GM23338 (cell line): ENCODE results near the gene LEKR1. TPM values are rescaled to one million over a fixed set of nuclear protein-coding genes. Genes with fewer than 3 reads are reported as not detected.

Experiments
- ATAC-seq: fragments of 200-7000 bp; cut with Tn5 transposase; 3 replicates; pipeline ENCODE4 v1.9.1; 2020
- DNase-seq: peaks from one replicate; pipeline ENCODE4 v3.0.0-alpha.2; 2015; ENCODE audit warnings: low spot score
- H2AFZ ChIP-seq: fragments of 200-600 bp; sonication (generic); 2 replicates; pipeline ENCODE4 v1.8.0; 2016; ENCODE audit warnings: antibody characterized with exemption, mild to moderate bottlenecking, moderate library complexity
- H3F3A ChIP-seq: fragments of 200-600 bp; sonication (generic); replicated peaks from 2 replicates; pipeline ENCODE4 v1.8.0; 2017; ENCODE audit warnings: antibody characterized with exemption, mixed run types, low read depth
- H3K27ac ChIP-seq: fragments of 200-600 bp; sonication (generic); 2 replicates; pipeline ENCODE4 v1.6.1; 2016; ENCODE audit warnings: low read depth
- H3K27me3 ChIP-seq: fragments of 200-600 bp; sonication (generic); 2 replicates; pipeline ENCODE4 v1.8.0; 2016; ENCODE audit warnings: mild to moderate bottlenecking, mixed run types, moderate library complexity; ENCODE audit not compliant: insufficient read depth
- H3K36me3 ChIP-seq: fragments of 200-600 bp; sonication (generic); 2 replicates; pipeline ENCODE4 v1.8.0; 2016; ENCODE audit warnings: mild to moderate bottlenecking; ENCODE audit not compliant: insufficient read depth
- H3K4me1 ChIP-seq: fragments of 200-600 bp; sonication (generic); 2 replicates; pipeline ENCODE4 v1.8.0; 2016; ENCODE audit warnings: mild to moderate bottlenecking, moderate library complexity; ENCODE audit not compliant: insufficient read depth
- H3K4me2 ChIP-seq: fragments of 200-600 bp; sonication (generic); 2 replicates; pipeline ENCODE4 v1.7.1; 2017; ENCODE audit warnings: mixed run types
- H3K4me3 ChIP-seq: fragments of 200-600 bp; sonication (generic); 2 replicates; pipeline ENCODE4 v1.6.1; 2016; ENCODE audit warnings: mixed run types
- H3K79me2 ChIP-seq: fragments of 200-600 bp; sonication (generic); replicated peaks from 2 replicates; pipeline ENCODE4 v1.8.0; 2017; ENCODE audit warnings: mild to moderate bottlenecking; ENCODE audit not compliant: insufficient read depth
- H3K9me2 ChIP-seq: fragments of 200-600 bp; sonication (generic); 2 replicates; pipeline ENCODE4 v1.8.0; 2017; ENCODE audit not compliant: insufficient read depth
- H4K20me1 ChIP-seq: fragments of 200-600 bp; sonication (generic); replicated peaks from 2 replicates; pipeline ENCODE4 v1.8.0; 2017; ENCODE audit warnings: mild to moderate bottlenecking; ENCODE audit not compliant: insufficient read depth
- H3K27ac Mint-ChIP-seq: 2 replicates; pipeline ENCODE4 v1.8.0; 2020; ENCODE audit warnings: inconsistent platforms, mild to moderate bottlenecking, moderate library complexity, mixed read lengths
- H3K27me3 Mint-ChIP-seq: 3 replicates; pipeline ENCODE4 v1.8.0; 2022; ENCODE audit warnings: low read depth, mild to moderate bottlenecking, moderate library complexity, mixed read lengths, inconsistent platforms; ENCODE audit not compliant: insufficient read depth, poor library complexity
- H3K36me3 Mint-ChIP-seq: 3 replicates; pipeline ENCODE4 v1.8.0; 2021; ENCODE audit warnings: low read depth, mild to moderate bottlenecking, inconsistent platforms, moderate library complexity, mixed read lengths
- H3K4me1 Mint-ChIP-seq: 3 replicates; pipeline ENCODE4 v1.8.0; 2020; ENCODE audit warnings: mild to moderate bottlenecking, inconsistent platforms, mixed read lengths
- H3K4me3 Mint-ChIP-seq: 3 replicates; pipeline ENCODE4 v1.8.0; 2021; ENCODE audit warnings: moderate library complexity, mild to moderate bottlenecking, inconsistent platforms, mixed read lengths
- H3K9me3 Mint-ChIP-seq: 3 replicates; pipeline ENCODE4 v1.8.0; 2020; ENCODE audit warnings: moderate library complexity, mild to moderate bottlenecking, inconsistent platforms, mixed read lengths
- CREB1 ChIP-seq: fragments of 250-450 bp; sonication (Bioruptor Pico); IDR thresholded peaks from 2 replicates; pipeline ENCODE4 v1.5.0; 2020; ENCODE audit warnings: low read depth, mild to moderate bottlenecking, moderate library complexity
- EZH2 ChIP-seq: fragments of 200-600 bp; sonication (generic); IDR thresholded peaks from one replicate; pipeline ENCODE4 v1.8.0; 2017; ENCODE audit warnings: antibody characterized with exemption, mild to moderate bottlenecking, low read depth; ENCODE audit not compliant: unreplicated experiment
- EZH2phosphoT487 ChIP-seq: fragments of 200-600 bp; sonication (generic); IDR thresholded peaks from one replicate; pipeline ENCODE4 v1.8.1; 2018; ENCODE audit warnings: antibody characterized with exemption; ENCODE audit not compliant: unreplicated experiment
- JUNB ChIP-seq: IDR thresholded peaks from one replicate; pipeline ENCODE4 v1.6.1; 2016; ENCODE audit warnings: antibody characterized with exemption; ENCODE audit not compliant: unreplicated experiment
- STAT1 ChIP-seq: IDR thresholded peaks from one replicate; pipeline ENCODE4 v1.6.1; 2016; ENCODE audit warnings: antibody characterized with exemption; ENCODE audit not compliant: unreplicated experiment
- polyA plus RNA-seq: library from polyadenylated mRNA; unstranded; fragments of >200 nt; fragmentation: Nextera tagmentation; extraction: Ambion mirVana; gene quantifications from 2 replicates; pipeline ENCODE4 v1.2.1, GENCODE V29; 2016
- total RNA-seq: library from RNA; depleted of rRNA; stranded (reverse); fragments of >200 nt; shearing (Covaris generic); gene quantifications from 2 replicates; pipeline ENCODE4 v1.2.3, GENCODE V29; 2014
- TF ChIP-seq, protein P1 (sequence below): fragments of 250-450 bp; sonication (Bioruptor Pico); IDR thresholded peaks from 2 replicates; pipeline ENCODE4 v1.5.0; 2020; ENCODE audit warnings: mild to moderate bottlenecking, moderate library complexity
- TF ChIP-seq, protein P2 (sequence below): IDR thresholded peaks from one replicate; pipeline ENCODE4 v1.6.1; 2018; ENCODE audit warnings: antibody characterized with exemption; ENCODE audit not compliant: unreplicated experiment
- TF ChIP-seq, protein P3 (sequence below), 2 experiments: fragments of 200-600 bp in 1 of 2; sonication (generic) in 1 of 2; conservative IDR thresholded peaks; 2 replicates each; pipeline versions ENCODE4 v1.5.1 to v1.6.1; 2016 to 2017; ENCODE audit warnings: antibody characterized with exemption in 2 of 2, low read depth in 2 of 2, mild to moderate bottlenecking in 2 of 2, moderate library complexity in 1 of 2

LEKR1 gene
- total and polyA plus RNA-seq, 2 experiments from 2014 or later, result not detected

DNA sequence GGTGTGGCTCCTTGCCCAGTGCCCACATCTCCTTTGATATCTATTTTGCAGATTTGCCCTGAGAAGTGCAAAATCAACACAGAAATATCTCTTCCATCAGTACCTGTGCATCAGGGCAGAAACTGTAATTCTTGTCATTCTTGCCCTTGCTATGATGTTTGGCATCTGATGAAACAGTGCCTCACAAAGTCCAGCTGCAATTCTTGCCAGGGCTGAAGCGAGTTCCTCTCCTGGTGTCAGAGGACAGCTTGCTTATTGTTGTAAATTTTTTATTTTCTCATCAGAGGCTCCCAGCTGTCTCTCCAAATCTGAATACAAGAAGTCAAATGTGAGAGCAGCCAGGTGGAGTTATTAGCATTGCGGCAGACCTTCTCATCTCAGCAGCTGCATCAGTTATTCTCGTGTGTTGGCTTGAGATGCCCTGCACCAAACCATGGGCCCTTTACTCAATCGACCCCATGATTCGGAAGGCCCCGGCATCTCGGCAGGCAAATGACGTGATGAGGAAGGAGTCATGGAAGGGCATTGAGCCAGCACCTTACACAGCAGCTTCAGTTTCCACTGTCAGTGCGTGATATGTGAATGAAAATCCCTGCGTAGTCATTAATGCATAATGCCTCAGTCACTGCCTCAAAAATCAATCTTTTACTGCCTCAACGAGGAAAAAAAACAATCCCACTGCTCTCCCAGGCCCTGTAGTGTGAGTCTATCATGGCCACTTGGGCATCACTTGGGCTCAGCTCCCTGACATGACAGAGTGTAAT lies 240.4 kb downstream of the LEKR1 start:
- Histone ChIP-seq H3K4me3 (no peak overlapping the region), H3K4me2 (no peak overlapping the region), H3K27me3 (no peaks in the 10 kb centered on the region; the same call in 1 of the 2 replicates), H4K20me1 (no peaks in the 10 kb centered on the region), H2AFZ (peak overlapping the region; percentile 56; the same call in 1 of the 2 replicates), H3K79me2 (no peaks in the 10 kb centered on the region), H3K27ac (no peak overlapping the region), H3K4me1 (peaks cover 28% of the 10 kb centered on the region), H3K36me3 (no peaks in the 10 kb centered on the region), H3K9me2 (peaks cover 17% of the 10 kb centered on the region), H3F3A (no peaks in the 10 kb centered on the region)
- Mint-ChIP-seq H3K27me3 (peaks cover 23% of the 10 kb centered on the region), H3K4me1 (peaks cover 40% of the 10 kb centered on the region), H3K4me3 (no peak overlapping the region), H3K27ac (no peak overlapping the region), H3K9me3 (no peaks in the 10 kb centered on the region), H3K36me3 (no peaks in the 10 kb centered on the region)
- TF ChIP-seq, protein P1, sequence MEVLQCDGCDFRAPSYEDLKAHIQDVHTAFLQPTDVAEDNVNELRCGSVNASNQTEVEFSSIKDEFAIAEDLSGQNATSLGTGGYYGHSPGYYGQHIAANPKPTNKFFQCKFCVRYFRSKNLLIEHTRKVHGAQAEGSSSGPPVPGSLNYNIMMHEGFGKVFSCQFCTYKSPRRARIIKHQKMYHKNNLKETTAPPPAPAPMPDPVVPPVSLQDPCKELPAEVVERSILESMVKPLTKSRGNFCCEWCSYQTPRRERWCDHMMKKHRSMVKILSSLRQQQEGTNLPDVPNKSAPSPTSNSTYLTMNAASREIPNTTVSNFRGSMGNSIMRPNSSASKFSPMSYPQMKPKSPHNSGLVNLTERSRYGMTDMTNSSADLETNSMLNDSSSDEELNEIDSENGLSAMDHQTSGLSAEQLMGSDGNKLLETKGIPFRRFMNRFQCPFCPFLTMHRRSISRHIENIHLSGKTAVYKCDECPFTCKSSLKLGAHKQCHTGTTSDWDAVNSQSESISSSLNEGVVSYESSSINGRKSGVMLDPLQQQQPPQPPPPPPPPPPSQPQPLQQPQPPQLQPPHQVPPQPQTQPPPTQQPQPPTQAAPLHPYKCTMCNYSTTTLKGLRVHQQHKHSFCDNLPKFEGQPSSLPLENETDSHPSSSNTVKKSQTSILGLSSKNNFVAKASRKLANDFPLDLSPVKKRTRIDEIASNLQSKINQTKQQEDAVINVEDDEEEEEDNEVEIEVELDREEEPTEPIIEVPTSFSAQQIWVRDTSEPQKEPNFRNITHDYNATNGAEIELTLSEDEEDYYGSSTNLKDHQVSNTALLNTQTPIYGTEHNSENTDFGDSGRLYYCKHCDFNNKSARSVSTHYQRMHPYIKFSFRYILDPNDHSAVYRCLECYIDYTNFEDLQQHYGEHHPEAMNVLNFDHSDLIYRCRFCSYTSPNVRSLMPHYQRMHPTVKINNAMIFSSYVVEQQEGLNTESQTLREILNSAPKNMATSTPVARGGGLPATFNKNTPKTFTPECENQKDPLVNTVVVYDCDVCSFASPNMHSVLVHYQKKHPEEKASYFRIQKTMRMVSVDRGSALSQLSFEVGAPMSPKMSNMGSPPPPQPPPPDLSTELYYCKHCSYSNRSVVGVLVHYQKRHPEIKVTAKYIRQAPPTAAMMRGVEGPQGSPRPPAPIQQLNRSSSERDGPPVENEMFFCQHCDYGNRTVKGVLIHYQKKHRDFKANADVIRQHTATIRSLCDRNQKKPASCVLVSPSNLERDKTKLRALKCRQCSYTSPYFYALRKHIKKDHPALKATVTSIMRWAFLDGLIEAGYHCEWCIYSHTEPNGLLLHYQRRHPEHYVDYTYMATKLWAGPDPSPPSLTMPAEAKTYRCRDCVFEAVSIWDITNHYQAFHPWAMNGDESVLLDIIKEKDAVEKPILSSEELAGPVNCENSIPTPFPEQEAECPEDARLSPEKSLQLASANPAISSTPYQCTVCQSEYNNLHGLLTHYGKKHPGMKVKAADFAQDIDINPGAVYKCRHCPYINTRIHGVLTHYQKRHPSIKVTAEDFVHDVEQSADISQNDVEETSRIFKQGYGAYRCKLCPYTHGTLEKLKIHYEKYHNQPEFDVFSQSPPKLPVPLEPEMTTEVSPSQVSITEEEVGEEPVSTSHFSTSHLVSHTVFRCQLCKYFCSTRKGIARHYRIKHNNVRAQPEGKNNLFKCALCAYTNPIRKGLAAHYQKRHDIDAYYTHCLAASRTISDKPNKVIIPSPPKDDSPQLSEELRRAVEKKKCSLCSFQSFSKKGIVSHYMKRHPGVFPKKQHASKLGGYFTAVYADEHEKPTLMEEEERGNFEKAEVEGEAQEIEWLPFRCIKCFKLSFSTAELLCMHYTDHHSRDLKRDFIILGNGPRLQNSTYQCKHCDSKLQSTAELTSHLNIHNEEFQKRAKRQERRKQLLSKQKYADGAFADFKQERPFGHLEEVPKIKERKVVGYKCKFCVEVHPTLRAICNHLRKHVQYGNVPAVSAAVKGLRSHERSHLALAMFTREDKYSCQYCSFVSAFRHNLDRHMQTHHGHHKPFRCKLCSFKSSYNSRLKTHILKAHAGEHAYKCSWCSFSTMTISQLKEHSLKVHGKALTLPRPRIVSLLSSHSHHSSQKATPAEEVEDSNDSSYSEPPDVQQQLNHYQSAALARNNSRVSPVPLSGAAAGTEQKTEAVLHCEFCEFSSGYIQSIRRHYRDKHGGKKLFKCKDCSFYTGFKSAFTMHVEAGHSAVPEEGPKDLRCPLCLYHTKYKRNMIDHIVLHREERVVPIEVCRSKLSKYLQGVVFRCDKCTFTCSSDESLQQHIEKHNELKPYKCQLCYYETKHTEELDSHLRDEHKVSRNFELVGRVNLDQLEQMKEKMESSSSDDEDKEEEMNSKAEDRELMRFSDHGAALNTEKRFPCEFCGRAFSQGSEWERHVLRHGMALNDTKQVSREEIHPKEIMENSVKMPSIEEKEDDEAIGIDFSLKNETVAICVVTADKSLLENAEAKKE (CRISPR knock-in tag), result no peak
- TF ChIP-seq STAT1 (no peak), EZH2phosphoT487 (no peak), CREB1 (CRISPR knock-in tag) (no peak), JUNB (no peak), EZH2 (no peak)
- TF ChIP-seq, protein P2, sequence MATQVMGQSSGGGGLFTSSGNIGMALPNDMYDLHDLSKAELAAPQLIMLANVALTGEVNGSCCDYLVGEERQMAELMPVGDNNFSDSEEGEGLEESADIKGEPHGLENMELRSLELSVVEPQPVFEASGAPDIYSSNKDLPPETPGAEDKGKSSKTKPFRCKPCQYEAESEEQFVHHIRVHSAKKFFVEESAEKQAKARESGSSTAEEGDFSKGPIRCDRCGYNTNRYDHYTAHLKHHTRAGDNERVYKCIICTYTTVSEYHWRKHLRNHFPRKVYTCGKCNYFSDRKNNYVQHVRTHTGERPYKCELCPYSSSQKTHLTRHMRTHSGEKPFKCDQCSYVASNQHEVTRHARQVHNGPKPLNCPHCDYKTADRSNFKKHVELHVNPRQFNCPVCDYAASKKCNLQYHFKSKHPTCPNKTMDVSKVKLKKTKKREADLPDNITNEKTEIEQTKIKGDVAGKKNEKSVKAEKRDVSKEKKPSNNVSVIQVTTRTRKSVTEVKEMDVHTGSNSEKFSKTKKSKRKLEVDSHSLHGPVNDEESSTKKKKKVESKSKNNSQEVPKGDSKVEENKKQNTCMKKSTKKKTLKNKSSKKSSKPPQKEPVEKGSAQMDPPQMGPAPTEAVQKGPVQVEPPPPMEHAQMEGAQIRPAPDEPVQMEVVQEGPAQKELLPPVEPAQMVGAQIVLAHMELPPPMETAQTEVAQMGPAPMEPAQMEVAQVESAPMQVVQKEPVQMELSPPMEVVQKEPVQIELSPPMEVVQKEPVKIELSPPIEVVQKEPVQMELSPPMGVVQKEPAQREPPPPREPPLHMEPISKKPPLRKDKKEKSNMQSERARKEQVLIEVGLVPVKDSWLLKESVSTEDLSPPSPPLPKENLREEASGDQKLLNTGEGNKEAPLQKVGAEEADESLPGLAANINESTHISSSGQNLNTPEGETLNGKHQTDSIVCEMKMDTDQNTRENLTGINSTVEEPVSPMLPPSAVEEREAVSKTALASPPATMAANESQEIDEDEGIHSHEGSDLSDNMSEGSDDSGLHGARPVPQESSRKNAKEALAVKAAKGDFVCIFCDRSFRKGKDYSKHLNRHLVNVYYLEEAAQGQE, result no peak
- TF ChIP-seq, protein P3, sequence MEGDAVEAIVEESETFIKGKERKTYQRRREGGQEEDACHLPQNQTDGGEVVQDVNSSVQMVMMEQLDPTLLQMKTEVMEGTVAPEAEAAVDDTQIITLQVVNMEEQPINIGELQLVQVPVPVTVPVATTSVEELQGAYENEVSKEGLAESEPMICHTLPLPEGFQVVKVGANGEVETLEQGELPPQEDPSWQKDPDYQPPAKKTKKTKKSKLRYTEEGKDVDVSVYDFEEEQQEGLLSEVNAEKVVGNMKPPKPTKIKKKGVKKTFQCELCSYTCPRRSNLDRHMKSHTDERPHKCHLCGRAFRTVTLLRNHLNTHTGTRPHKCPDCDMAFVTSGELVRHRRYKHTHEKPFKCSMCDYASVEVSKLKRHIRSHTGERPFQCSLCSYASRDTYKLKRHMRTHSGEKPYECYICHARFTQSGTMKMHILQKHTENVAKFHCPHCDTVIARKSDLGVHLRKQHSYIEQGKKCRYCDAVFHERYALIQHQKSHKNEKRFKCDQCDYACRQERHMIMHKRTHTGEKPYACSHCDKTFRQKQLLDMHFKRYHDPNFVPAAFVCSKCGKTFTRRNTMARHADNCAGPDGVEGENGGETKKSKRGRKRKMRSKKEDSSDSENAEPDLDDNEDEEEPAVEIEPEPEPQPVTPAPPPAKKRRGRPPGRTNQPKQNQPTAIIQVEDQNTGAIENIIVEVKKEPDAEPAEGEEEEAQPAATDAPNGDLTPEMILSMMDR (conservative IDR thresholded peaks at IDR 0.05; ENCODE audit: low read depth in 2 of 2), result no peak
- DNase-seq (no peak), ATAC-seq (no peak)
